ENCODE data around the gene ASCC3.

ASCC3 gene

GRCh38 chr6:100573166-100573565 lies 308.0 kb downstream of the ASCC3 start:
- DNase-seq = peak; percentile 21

GRCh38 chr6:100568255-100568654 lies 312.9 kb downstream of the ASCC3 start:
- DNase-seq = no peak

DNA sequence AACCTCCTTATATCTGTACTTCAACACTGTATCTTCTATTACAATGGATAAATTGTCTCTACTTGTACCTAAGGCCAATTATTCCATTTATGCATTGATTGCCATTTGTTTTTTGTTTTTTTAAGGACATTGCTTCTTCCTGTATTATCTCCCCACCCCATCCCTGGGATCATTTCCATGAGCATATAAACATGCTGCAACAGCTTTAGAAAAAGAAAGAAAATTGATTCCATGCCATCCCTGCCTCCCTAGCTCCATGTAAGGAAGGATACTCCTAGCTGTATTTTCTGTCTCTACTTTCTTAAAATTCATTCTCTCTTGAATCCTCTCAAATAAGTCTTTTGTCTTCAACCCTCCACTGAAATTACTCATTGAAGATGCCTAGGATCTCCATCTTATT lies 314.6 kb downstream of the ASCC3 start:
- no peak for DNase-seq

- no peak for DNase-seq
These were observed 315.6 kb downstream of the ASCC3 start for GRCh38 chr6:100565439-100566104.

GRCh38 chr6:100559859-100560258 lies 321.3 kb downstream of the ASCC3 start:
- no peak for DNase-seq

GRCh38 chr6:100554228-100554627 lies 326.9 kb downstream of the ASCC3 start:
- DNase-seq = peak; percentile 24

GRCh38 chr6:100553243-100553642 lies 327.9 kb downstream of the ASCC3 start:
- DNase-seq = peak; percentile 31

DNA sequence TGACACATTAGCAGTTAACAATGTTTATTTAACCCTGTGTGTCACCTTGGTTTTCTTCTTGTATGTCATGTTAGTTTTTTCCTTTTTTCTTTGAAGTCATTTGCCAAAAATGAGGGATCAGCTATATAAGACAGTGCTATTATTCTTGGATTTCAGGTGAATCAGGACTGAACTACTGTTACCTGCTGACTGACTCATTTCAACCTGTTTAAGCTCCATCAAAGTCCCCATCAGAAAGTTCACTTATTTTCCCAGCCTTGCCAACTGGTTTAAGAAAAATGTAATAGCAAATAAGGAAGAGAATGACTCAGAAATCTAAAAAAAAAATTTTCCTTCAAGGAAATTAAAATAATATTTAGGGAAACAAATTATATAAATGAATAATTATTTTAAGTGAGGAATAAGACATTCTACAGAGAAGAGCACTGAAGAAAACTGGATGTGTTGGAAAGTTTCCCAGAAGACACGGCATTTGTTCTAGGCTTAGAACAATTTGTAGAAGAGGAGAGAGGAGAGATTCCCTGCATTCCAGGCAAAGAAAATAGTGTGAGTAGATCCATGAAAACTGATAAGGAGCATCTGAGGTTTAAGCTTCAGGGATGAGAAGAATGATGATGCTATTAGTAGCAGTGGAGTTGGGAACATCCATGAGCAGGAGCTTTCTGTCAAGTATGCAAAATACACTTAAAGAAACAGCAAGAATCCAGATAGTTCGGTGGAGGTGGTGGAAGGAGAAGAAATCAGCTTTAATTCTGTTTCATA lies 331.5 kb downstream of the ASCC3 start:
- DNase-seq = no peak

DNA sequence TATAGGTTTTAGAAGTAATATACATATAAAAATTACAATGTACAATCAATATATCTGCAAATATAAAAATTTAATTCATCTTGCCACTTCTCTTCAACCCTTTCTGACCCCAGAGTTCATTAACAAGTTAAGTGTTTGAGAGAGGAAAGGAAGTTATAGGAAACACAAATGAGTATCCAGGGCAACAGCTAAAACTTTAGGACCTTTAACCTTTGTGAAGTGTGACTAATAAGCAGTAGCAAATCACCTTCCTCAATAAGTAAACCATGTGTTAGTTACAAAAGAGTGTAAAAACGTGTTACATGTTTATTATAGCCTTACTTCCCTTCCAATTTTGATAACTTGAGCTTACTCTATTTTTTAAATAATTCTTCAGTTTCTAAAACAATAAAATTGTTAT lies 343.0 kb downstream of the ASCC3 start:
- no peak for DNase-seq

DNA sequence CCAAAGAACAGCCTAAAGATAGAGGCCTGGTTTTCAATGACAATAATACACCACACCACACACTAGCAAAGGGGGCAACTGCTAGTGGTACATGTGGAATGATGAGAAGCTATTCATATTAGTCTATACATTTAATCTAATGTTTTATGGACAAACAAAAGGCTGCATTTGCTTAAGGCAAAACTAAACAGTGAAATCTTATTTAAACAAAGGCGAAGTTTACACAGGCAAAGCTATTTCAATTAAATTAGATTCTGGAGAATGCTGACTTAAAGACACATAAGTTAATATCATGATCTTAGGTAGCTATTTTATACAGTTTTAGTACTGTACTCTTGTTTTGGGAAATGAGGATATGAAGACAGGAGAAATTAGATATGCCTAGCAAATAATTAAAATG lies 362.5 kb downstream of the ASCC3 start:
- DNase-seq = no peak

GRCh38 chr6:100517633-100518032 lies 363.5 kb downstream of the ASCC3 start:
- no peak for DNase-seq

DNA sequence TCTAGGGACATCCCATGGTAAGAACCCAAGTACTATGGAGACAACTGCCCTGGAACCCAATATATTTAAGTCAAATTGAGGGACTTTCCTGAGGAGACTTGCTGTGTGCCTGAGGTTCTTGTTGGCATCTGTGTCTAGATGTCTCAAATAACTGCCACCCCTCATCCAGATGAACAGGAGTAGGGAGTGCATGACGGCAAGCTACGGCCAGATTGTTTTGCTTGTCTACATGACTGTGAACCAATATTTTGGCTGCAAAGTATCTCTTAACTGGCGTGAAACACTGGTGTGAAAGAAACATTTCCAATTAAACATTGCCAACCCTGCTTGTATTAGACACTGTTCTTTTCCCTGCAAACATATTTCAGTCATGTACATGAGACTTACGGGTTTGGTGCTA lies 364.0 kb downstream of the ASCC3 start:
- no peak for DNase-seq

DNA sequence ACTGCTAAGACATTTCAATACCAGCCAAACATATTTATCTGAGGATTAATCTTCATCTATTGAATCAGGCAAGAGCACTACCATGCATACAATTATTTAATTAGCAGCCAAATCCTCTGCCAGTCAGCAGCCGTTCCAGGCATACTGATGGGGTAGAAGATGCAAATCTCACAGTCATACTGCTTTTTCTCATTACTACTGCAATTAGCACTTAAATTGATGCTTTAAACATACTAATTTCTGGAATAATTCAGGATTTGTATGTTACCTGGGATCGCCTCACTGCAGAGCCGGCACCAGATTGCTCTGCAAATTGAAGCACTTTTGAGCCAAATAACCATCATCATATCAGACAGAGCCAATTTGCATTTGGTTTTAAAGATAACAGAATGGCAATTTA lies 366.5 kb downstream of the ASCC3 start:
- DNase-seq = no peak

- no peak for DNase-seq
These were observed 368.8 kb downstream of the ASCC3 start for GRCh38 chr6:100512203-100512862.

DNA sequence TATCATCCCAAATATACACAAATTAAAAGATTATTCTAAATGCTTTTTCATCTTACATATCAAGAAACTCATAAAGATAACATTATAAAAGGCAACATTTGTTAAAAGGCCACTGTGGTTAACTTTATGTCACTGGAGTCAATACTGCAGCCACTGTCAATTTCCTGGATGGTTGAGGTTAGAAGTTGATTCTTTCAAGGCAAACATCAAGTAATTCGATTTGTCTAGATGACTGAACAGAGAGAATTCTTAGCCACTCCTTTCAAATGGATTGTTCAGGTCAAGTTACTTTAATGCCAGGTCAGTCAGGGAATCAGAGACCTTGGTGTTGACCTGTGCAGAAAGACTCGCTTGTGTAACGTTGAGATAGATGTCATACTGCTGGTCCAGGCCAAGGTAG lies 372.0 kb downstream of the ASCC3 start:
- DNase-seq = no peak

GRCh38 chr6:100506651-100507050 lies 374.5 kb downstream of the ASCC3 start:
- DNase-seq = no peak

- no peak for DNase-seq
These were observed 376.1 kb downstream of the ASCC3 start for GRCh38 chr6:100504786-100505737.

- no peak for DNase-seq
These were observed 378.0 kb downstream of the ASCC3 start for GRCh38 chr6:100503043-100503705.

DNA sequence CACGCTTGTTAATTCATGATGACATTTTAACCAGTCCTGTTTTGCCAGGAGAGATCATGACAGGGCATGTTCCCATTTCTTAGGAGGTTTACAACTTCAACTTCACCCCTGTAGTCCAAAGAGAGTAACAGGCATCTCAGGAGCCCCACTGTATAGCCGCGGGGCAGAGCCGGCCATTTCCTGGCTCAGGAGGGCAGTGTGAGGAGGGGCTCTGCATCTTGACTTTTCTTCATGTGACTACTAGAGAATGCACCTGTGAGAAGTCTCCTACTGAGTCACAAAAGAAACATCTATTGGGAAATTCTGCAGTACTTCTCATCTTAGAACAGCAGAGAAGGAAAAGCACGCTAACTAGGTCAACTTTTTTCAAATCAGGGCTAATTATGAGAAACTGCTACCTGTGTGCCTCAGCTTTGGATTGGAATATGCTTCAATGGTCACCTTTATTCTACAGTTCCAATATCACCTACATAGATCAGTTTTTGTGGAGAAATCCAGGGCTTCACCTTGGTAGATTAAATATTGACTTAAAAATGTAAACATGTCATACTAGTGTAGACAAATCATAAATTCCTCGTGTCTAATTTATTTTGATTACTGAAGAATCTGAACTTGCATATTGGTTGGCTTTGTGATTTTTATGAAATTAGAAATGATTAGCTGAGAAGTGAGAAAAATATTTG lies 387.8 kb downstream of the ASCC3 start:
- DNase-seq = no peak

DNA sequence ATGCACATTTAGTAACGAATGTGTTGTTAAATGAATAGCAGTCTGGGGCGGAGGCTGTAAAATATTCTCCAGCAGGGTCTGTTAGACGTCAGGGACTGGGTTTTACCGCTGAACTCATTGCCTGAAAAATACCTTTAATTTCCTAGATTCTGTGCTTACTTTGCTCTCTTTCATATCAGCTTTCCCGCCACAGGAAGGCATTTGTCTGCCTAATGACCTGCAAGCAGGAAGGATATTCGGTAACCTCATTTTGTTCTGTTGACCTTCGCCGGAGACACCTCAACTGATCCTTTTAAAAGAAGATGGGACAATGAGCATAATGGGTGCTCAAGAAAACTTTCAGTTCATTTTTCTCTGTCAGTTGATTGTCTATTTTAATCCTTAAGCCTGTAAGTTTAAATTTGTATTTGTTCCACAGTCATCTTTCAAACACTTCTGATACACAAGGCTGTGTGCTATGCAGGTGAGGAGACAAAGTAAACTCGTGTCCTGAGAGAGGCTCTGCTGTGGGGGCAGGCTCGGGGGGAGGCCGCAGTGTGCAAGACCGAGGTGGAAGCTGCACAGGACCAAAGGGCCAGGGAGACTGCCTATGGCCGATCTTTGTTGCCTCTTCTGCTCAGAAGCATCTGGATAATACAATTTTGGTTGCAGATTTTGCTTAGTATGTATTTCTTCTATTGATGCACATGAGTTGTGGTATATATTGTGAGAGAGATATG lies 389.0 kb downstream of the ASCC3 start:
- no peak for DNase-seq

GRCh38 chr6:100490065-100490464 lies 391.1 kb downstream of the ASCC3 start:
- DNase-seq = no peak
